SK-N-SH treated with all-trans-retinoic acid at 6 μM for 48 hours (cell line): Measurements from ENCODE around the gene OCA2.

Source experiments
- ARNTL ChIP-seq: fragments of 450-650 bp; formaldehyde crosslinking; IDR thresholded peaks from 2 replicates; pipeline ENCODE4 v1.5.0; 2020; ENCODE audit warnings: low read depth, mild to moderate bottlenecking, moderate library complexity, borderline replicate concordance
- BACH2 ChIP-seq: fragments of 250-450 bp; sonication (Bioruptor Pico); IDR thresholded peaks from 2 replicates; pipeline ENCODE4 v1.9.0; 2021; ENCODE audit warnings: mild to moderate bottlenecking, borderline replicate concordance
- CSDC2 ChIP-seq: fragments of 250-450 bp; sonication (Bioruptor Pico); IDR thresholded peaks from 2 replicates; pipeline ENCODE4 v1.5.0; 2020; ENCODE audit warnings: mild to moderate bottlenecking, moderate library complexity
- ESRRG ChIP-seq: fragments of 250-450 bp; sonication (Bioruptor Pico); IDR thresholded peaks from 2 replicates; pipeline ENCODE4 v1.6.1; 2021; ENCODE audit warnings: mild to moderate bottlenecking
- OSR1 ChIP-seq: fragments of 250-450 bp; sonication (Bioruptor Pico); IDR thresholded peaks from 2 replicates; pipeline ENCODE4 v1.8.0; 2022; ENCODE audit warnings: moderate library complexity, mild to moderate bottlenecking, inconsistent platforms
- PPARA ChIP-seq: fragments of 250-450 bp; sonication (Bioruptor Pico); IDR thresholded peaks from 2 replicates; pipeline ENCODE4 v1.5.0; 2020; ENCODE audit warnings: mild to moderate bottlenecking, borderline replicate concordance
- RARB ChIP-seq: fragments of 250-450 bp; sonication (Bioruptor Pico); IDR thresholded peaks from 2 replicates; pipeline ENCODE4 v1.8.0; 2021; ENCODE audit warnings: mild to moderate bottlenecking, moderate library complexity
- SNAI2 ChIP-seq: fragments of 250-450 bp; sonication (Bioruptor Pico); IDR thresholded peaks from 2 replicates; pipeline ENCODE4 v1.5.0; 2020; ENCODE audit warnings: mild to moderate bottlenecking, moderate library complexity
- TOX ChIP-seq: fragments of 250-450 bp; sonication (Bioruptor Pico); IDR thresholded peaks from 2 replicates; pipeline ENCODE4 v1.8.0; 2021; ENCODE audit warnings: mild to moderate bottlenecking, moderate library complexity, borderline replicate concordance
- ZFP3 ChIP-seq: fragments of 250-450 bp; sonication (Bioruptor Pico); IDR thresholded peaks from 2 replicates; pipeline ENCODE4 v1.5.0; 2020; ENCODE audit warnings: mild to moderate bottlenecking, moderate library complexity
- ZNF8 ChIP-seq: fragments of 450-650 bp; formaldehyde crosslinking; IDR thresholded peaks from 2 replicates; pipeline ENCODE4 v1.5.0; 2020; ENCODE audit warnings: mild to moderate bottlenecking, moderate library complexity
- TF ChIP-seq, protein P1 (sequence below): fragments of 250-450 bp; sonication (Bioruptor Pico); IDR thresholded peaks from 2 replicates; pipeline ENCODE4 v1.8.0; 2020; ENCODE audit warnings: mild to moderate bottlenecking, moderate library complexity, borderline replicate concordance
- TF ChIP-seq, protein P2 (sequence below): fragments of 250-450 bp; sonication (Bioruptor Pico); IDR thresholded peaks from 2 replicates; pipeline ENCODE4 v1.5.1; 2021; ENCODE audit warnings: mild to moderate bottlenecking, moderate library complexity
- TF ChIP-seq, protein P3 (sequence below): fragments of 250-450 bp; sonication (Bioruptor Pico); IDR thresholded peaks from 2 replicates; pipeline ENCODE4 v1.5.1; 2020; ENCODE audit warnings: low read depth, mild to moderate bottlenecking, moderate library complexity

DNA sequence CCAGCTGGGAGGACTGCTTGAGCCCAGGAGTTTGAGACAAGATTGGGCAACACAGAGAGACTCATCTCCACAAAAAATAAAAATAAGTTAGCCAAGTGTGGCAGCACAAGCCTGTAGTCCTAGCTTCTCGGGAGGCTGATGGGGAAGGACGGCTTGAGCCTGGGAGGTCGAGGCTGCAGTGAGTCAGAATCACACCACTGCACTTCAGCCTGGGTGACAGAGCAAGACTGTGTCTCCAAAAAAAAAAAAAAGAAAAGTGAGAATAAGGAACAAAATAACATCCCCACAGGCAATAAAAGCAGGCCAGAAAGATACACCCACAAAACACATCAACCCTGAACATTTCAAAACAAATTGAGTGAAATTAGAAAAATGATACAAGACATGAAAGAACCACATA, 48.7 kb upstream of the OCA2 start:
- TF ChIP-seq, protein P1, sequence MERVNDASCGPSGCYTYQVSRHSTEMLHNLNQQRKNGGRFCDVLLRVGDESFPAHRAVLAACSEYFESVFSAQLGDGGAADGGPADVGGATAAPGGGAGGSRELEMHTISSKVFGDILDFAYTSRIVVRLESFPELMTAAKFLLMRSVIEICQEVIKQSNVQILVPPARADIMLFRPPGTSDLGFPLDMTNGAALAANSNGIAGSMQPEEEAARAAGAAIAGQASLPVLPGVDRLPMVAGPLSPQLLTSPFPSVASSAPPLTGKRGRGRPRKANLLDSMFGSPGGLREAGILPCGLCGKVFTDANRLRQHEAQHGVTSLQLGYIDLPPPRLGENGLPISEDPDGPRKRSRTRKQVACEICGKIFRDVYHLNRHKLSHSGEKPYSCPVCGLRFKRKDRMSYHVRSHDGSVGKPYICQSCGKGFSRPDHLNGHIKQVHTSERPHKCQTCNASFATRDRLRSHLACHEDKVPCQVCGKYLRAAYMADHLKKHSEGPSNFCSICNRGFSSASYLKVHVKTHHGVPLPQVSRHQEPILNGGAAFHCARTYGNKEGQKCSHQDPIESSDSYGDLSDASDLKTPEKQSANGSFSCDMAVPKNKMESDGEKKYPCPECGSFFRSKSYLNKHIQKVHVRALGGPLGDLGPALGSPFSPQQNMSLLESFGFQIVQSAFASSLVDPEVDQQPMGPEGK (CRISPR knock-in tag), result no peak
- TF ChIP-seq TOX (CRISPR knock-in tag), result no peak
- TF ChIP-seq ESRRG, result no peak
- no peak for TF ChIP-seq CSDC2 (CRISPR knock-in tag)
- no peak for TF ChIP-seq RARB (CRISPR knock-in tag)
- TF ChIP-seq, protein P2, sequence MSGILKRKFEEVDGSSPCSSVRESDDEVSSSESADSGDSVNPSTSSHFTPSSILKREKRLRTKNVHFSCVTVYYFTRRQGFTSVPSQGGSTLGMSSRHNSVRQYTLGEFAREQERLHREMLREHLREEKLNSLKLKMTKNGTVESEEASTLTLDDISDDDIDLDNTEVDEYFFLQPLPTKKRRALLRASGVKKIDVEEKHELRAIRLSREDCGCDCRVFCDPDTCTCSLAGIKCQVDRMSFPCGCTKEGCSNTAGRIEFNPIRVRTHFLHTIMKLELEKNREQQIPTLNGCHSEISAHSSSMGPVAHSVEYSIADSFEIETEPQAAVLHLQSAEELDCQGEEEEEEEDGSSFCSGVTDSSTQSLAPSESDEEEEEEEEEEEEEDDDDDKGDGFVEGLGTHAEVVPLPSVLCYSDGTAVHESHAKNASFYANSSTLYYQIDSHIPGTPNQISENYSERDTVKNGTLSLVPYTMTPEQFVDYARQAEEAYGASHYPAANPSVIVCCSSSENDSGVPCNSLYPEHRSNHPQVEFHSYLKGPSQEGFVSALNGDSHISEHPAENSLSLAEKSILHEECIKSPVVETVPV (CRISPR knock-in tag), result no peak
- TF ChIP-seq, protein P3, sequence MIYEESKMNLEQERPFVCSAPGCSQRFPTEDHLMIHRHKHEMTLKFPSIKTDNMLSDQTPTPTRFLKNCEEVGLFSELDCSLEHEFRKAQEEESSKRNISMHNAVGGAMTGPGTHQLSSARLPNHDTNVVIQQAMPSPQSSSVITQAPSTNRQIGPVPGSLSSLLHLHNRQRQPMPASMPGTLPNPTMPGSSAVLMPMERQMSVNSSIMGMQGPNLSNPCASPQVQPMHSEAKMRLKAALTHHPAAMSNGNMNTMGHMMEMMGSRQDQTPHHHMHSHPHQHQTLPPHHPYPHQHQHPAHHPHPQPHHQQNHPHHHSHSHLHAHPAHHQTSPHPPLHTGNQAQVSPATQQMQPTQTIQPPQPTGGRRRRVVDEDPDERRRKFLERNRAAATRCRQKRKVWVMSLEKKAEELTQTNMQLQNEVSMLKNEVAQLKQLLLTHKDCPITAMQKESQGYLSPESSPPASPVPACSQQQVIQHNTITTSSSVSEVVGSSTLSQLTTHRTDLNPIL (CRISPR knock-in tag), result no peak
- TF ChIP-seq PPARA (CRISPR knock-in tag), result no peak
- TF ChIP-seq ZFP3 (CRISPR knock-in tag), result no peak
- no peak for TF ChIP-seq ZNF8
- no peak for TF ChIP-seq OSR1 (CRISPR knock-in tag)
- no peak for TF ChIP-seq BACH2
- TF ChIP-seq ARNTL (CRISPR knock-in tag), result no peak
- TF ChIP-seq SNAI2 (CRISPR knock-in tag), result no peak
